Liver (tissue), 9 donors: ENCODE data around the gene CCDC102A. TPM values are rescaled to one million over a fixed set of nuclear protein-coding genes. Genes with fewer than 3 reads are reported as not detected.

Source experiments
- DNase-seq: peaks from one replicate; pipeline ENCODE4 v3.0.0-alpha.2; 2017; ENCODE audit warnings: low spot score
- H3K27ac ChIP-seq, 2 donors: one replicate each; pipeline ENCODE4 v1.7.0; 2013; ENCODE audit warnings: inconsistent platforms in 2 of 2, low read length in 2 of 2, control low read depth in 1 of 2, low read depth in 1 of 2, mild to moderate bottlenecking in 1 of 2
- H3K27me3 ChIP-seq, 4 donors: one replicate each; pipeline versions ENCODE4 v1.6.1 to v1.7.0; 2013; ENCODE audit warnings: low read length in 3 of 4, inconsistent platforms in 1 of 4, mild to moderate bottlenecking in 1 of 4, moderate library complexity in 1 of 4; ENCODE audit not compliant: control insufficient read depth in 4 of 4, insufficient read depth in 4 of 4
- H3K36me3 ChIP-seq, 4 donors: one replicate each; pipeline versions ENCODE4 v1.6.1 to v1.7.0; 2013; ENCODE audit warnings: low read length in 3 of 4, mild to moderate bottlenecking in 3 of 4, low read depth in 1 of 4, moderate library complexity in 1 of 4; ENCODE audit not compliant: control insufficient read depth in 4 of 4, insufficient read depth in 3 of 4
- H3K4me1 ChIP-seq, 4 donors: one replicate each; pipeline versions ENCODE4 v1.6.1 to v1.7.0; 2013; ENCODE audit warnings: low read length in 3 of 4, mild to moderate bottlenecking in 3 of 4, moderate library complexity in 1 of 4; ENCODE audit not compliant: control insufficient read depth in 4 of 4, insufficient read depth in 4 of 4
- H3K4me3 ChIP-seq, 3 donors: one replicate each; pipeline versions ENCODE4 v1.6.1 to v1.7.0; 2013; ENCODE audit warnings: low read length in 3 of 3, control low read depth in 1 of 3, low read depth in 1 of 3, mild to moderate bottlenecking in 1 of 3
- H3K9ac ChIP-seq, 2 donors: one replicate each; pipeline ENCODE4 v1.7.0; 2013; ENCODE audit warnings: low read length in 2 of 2, mild to moderate bottlenecking in 2 of 2, moderate library complexity in 2 of 2, control low read depth in 1 of 2, low read depth in 1 of 2
- H3K9me3 ChIP-seq, 4 donors: one replicate each; pipeline versions ENCODE4 v1.6.1 to v1.7.0; 2013; ENCODE audit warnings: low read length in 3 of 4; ENCODE audit not compliant: control insufficient read depth in 4 of 4
- ATF3 ChIP-seq: IDR thresholded peaks from 2 replicates; pipeline ENCODE4 v1.6.1; 2016; ENCODE audit warnings: antibody characterized with exemption
- CTCF ChIP-seq: fragments of 150-350 bp; IDR thresholded peaks from 2 replicates; pipeline ENCODE4 v1.5.1; 2017; ENCODE audit warnings: improper control_type of control experiment, low read depth, low read length; ENCODE audit not compliant: missing input control
- EGR1 ChIP-seq, 2 donors: IDR thresholded peaks; 2 replicates each; pipeline ENCODE4 v1.6.1; 2016 to 2018; ENCODE audit warnings: antibody characterized with exemption in 2 of 2, low read depth in 2 of 2
- FOXA1 ChIP-seq: IDR thresholded peaks from 2 replicates; pipeline ENCODE4 v1.6.1; 2016; ENCODE audit warnings: antibody characterized with exemption
- FOXA2 ChIP-seq: IDR thresholded peaks from 2 replicates; pipeline ENCODE4 v1.6.1; 2016; ENCODE audit warnings: antibody characterized with exemption
- GABPA ChIP-seq, 2 donors: IDR thresholded peaks in 1 of 2; conservative IDR thresholded peaks in 1 of 2; 2 replicates each; pipeline ENCODE4 v1.6.1; 2016; ENCODE audit warnings: antibody characterized with exemption in 2 of 2, mild to moderate bottlenecking in 1 of 2, moderate library complexity in 1 of 2
- HNF4A ChIP-seq, 2 donors: conservative IDR thresholded peaks; 2 replicates each; pipeline ENCODE4 v1.6.1; 2016; ENCODE audit warnings: antibody characterized with exemption in 2 of 2, mild to moderate bottlenecking in 2 of 2
- HNF4G ChIP-seq: IDR thresholded peaks from 2 replicates; pipeline ENCODE4 v1.6.1; 2016; ENCODE audit warnings: antibody characterized with exemption
- JUND ChIP-seq, 2 donors: IDR thresholded peaks; 2 replicates each; pipeline ENCODE4 v1.6.1; 2016; ENCODE audit warnings: antibody characterized with exemption in 2 of 2
- MAX ChIP-seq: IDR thresholded peaks from 2 replicates; pipeline ENCODE4 v1.6.1; 2016; ENCODE audit warnings: antibody characterized with exemption
- NR2F2 ChIP-seq: IDR thresholded peaks from 2 replicates; pipeline ENCODE4 v1.6.1; 2016; ENCODE audit warnings: antibody characterized with exemption
- RAD21 ChIP-seq, 2 donors: IDR thresholded peaks; 2 replicates each; pipeline ENCODE4 v1.6.1; 2016; ENCODE audit warnings: antibody characterized with exemption in 2 of 2, mild to moderate bottlenecking in 2 of 2
- RXRA ChIP-seq, 2 donors: IDR thresholded peaks; 2 replicates each; pipeline ENCODE4 v1.6.1; 2017 to 2018; ENCODE audit warnings: antibody characterized with exemption in 2 of 2, mild to moderate bottlenecking in 1 of 2
- SP1 ChIP-seq: IDR thresholded peaks from 2 replicates; pipeline ENCODE4 v1.6.1; 2018; ENCODE audit warnings: antibody characterized with exemption, mild to moderate bottlenecking
- TAF1 ChIP-seq: conservative IDR thresholded peaks from 2 replicates; pipeline ENCODE4 v1.6.1; 2016; ENCODE audit warnings: antibody characterized with exemption, mild to moderate bottlenecking
- YY1 ChIP-seq: IDR thresholded peaks from 2 replicates; pipeline ENCODE4 v1.6.1; 2016; ENCODE audit warnings: antibody characterized with exemption, mild to moderate bottlenecking
- WGBS: extraction: QIAGEN DNeasy Blood & Tissue Kit; methylation state at CpG from one replicate; pipeline ENCODE4 v1.1.7; 2013; 5-methylcytosine and 5-hydroxymethylcytosine counted together
- polyA plus RNA-seq, 2 donors: library from polyadenylated mRNA; stranded (reverse) in 1 of 2; unstranded in 1 of 2; fragments of 200-250 nt in 1 of 2; fragments of >200 nt in 1 of 2; fragmentation: Nextera tagmentation in 1 of 2; extraction: Ambion mirVana in 1 of 2; gene quantifications; one replicate each; pipeline versions ENCODE4 v1.2.1 to v1.2.3, GENCODE V29; 2013 to 2015
- total RNA-seq, 2 donors: library from RNA; depleted of rRNA; stranded (reverse); fragments of >200 nt; gene quantifications; one replicate each; pipeline ENCODE4 v1.2.3, GENCODE V29; 2014
- TF ChIP-seq, protein P1 (sequence below): IDR thresholded peaks from 2 replicates; pipeline ENCODE4 v1.6.1; 2016; ENCODE audit warnings: antibody characterized with exemption, mild to moderate bottlenecking
- TF ChIP-seq, protein P2 (sequence below): IDR thresholded peaks from 2 replicates; pipeline ENCODE4 v1.6.1; 2016; ENCODE audit warnings: antibody characterized with exemption
- donor health status: healthy.
- donor health status: healthy.
- donor health status: healthy.
- donor health status: healthy.
- donor health status: healthy.

Gene CCDC102A
- total and polyA plus RNA-seq, 4 donors: 0.36 to 2.6 (median 1.7) TPM

- TF ChIP-seq, protein P1, sequence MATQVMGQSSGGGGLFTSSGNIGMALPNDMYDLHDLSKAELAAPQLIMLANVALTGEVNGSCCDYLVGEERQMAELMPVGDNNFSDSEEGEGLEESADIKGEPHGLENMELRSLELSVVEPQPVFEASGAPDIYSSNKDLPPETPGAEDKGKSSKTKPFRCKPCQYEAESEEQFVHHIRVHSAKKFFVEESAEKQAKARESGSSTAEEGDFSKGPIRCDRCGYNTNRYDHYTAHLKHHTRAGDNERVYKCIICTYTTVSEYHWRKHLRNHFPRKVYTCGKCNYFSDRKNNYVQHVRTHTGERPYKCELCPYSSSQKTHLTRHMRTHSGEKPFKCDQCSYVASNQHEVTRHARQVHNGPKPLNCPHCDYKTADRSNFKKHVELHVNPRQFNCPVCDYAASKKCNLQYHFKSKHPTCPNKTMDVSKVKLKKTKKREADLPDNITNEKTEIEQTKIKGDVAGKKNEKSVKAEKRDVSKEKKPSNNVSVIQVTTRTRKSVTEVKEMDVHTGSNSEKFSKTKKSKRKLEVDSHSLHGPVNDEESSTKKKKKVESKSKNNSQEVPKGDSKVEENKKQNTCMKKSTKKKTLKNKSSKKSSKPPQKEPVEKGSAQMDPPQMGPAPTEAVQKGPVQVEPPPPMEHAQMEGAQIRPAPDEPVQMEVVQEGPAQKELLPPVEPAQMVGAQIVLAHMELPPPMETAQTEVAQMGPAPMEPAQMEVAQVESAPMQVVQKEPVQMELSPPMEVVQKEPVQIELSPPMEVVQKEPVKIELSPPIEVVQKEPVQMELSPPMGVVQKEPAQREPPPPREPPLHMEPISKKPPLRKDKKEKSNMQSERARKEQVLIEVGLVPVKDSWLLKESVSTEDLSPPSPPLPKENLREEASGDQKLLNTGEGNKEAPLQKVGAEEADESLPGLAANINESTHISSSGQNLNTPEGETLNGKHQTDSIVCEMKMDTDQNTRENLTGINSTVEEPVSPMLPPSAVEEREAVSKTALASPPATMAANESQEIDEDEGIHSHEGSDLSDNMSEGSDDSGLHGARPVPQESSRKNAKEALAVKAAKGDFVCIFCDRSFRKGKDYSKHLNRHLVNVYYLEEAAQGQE: no peak
- no peak for TF ChIP-seq HNF4A (conservative IDR thresholded peaks at IDR 0.05)
- TF ChIP-seq HNF4G: no peak
- no peak for TF ChIP-seq SP1
Measured at GRCh38 chr16:57480754-57481230, 55.6 kb downstream of the CCDC102A start (continued).

- WGBS: 27% methylated on average over 15 of the region's 15 CpGs
- H3K27me3 ChIP-seq: no peaks in the 10 kb centered on the region
- H3K4me3 ChIP-seq: peak overlapping the region; percentile 11 to 24 (median 22)
- peaks cover 0 to 2% (median 0%) of the 10 kb centered on the region in 4 donors for H3K36me3 ChIP-seq
- peak overlapping the region in 1 of 2 donors; percentile 36 for H3K9ac ChIP-seq
- H3K9me3 ChIP-seq: no peaks in the 10 kb centered on the region
- H3K4me1 ChIP-seq: peaks cover 24 to 52% (median 36%) of the 10 kb centered on the region in 4 donors
- DNase-seq: peak; percentile 54
- H3K27ac ChIP-seq: peak overlapping the region; percentile 27 to 68
- TF ChIP-seq, protein P2, sequence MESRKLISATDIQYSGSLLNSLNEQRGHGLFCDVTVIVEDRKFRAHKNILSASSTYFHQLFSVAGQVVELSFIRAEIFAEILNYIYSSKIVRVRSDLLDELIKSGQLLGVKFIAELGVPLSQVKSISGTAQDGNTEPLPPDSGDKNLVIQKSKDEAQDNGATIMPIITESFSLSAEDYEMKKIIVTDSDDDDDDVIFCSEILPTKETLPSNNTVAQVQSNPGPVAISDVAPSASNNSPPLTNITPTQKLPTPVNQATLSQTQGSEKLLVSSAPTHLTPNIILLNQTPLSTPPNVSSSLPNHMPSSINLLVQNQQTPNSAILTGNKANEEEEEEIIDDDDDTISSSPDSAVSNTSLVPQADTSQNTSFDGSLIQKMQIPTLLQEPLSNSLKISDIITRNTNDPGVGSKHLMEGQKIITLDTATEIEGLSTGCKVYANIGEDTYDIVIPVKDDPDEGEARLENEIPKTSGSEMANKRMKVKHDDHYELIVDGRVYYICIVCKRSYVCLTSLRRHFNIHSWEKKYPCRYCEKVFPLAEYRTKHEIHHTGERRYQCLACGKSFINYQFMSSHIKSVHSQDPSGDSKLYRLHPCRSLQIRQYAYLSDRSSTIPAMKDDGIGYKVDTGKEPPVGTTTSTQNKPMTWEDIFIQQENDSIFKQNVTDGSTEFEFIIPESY: no peak
- TF ChIP-seq ATF3 (no peak), FOXA1 (no peak), CTCF (no peak), RAD21 (IDR thresholded peaks at IDR 0.05) (peak in 1 of 2 donors; percentile 31), FOXA2 (no peak), EGR1 (IDR thresholded peaks at IDR 0.05; ENCODE audit: low read depth in 2 of 2) (no peak), TAF1 (no peak), NR2F2 (peak; percentile 30), MAX (no peak), HNF4G (peak; percentile 89), GABPA (IDR thresholded peaks at IDR 0.05 in 1 of 2, conservative IDR thresholded peaks at IDR 0.05 in 1 of 2) (peak in 1 of 2 donors; percentile 9), JUND (IDR thresholded peaks at IDR 0.05) (peak in 1 of 2 donors; percentile 51), SP1 (peak; percentile 95), RXRA (IDR thresholded peaks at IDR 0.05) (peak; percentile 65 to 72), HNF4A (conservative IDR thresholded peaks at IDR 0.05) (peak; percentile 93 to 94), YY1 (peak; percentile 62)
- TF ChIP-seq, protein P1: peak; percentile 62
Measured at GRCh38 chr16:57479976-57480753, 56.2 kb downstream of the CCDC102A start.
